HG03060 (cell line): ENCODE data around the gene COA1.
A peak's percentile ranks its signal among the peaks of the same experiment; 100 is the strongest.
"Not testable (repeated sequence)": the region's sequence is repeated elsewhere in the genome, so short reads cannot be mapped to it uniquely, and the experiment has no call there.

ENCODE experiments used
- ATAC-seq: cut with Tn5 transposase; IDR thresholded peaks from one replicate; pipeline ENCODE4 v1.9.1; 2021; ENCODE audit warnings: low read depth, moderate number of reproducible peaks; ENCODE audit not compliant: unreplicated experiment

COA1 gene

GRCh38 chr7:43729214-43729923, at the start of gene COA1:
COA1 (minus strand) TSS chr7:43729523; CDS start chr7:43648614, 80,909 bp downstream.
- peak; percentile 70 for ATAC-seq

- ATAC-seq: not testable (repeated sequence)
These were observed 49.1 kb upstream of the COA1 start for GRCh38 chr7:43778293-43779044.

GRCh38 chr7:43775255-43775654, 45.9 kb upstream of the COA1 start:
- ATAC-seq: not testable (repeated sequence)

GRCh38 chr7:43773268-43773667, 43.9 kb upstream of the COA1 start:
- ATAC-seq: not testable (repeated sequence)

- no peak for ATAC-seq
These were observed 42.2 kb upstream of the COA1 start for GRCh38 chr7:43771573-43771972.

GRCh38 chr7:43771128-43771527, 41.8 kb upstream of the COA1 start:
- ATAC-seq: no peak

GRCh38 chr7:43769791-43770465, 40.6 kb upstream of the COA1 start:
- no peak for ATAC-seq

- no peak for ATAC-seq
These were observed 40.0 kb upstream of the COA1 start for GRCh38 chr7:43769281-43769680.

- no peak for ATAC-seq
These were observed 39.6 kb upstream of the COA1 start for GRCh38 chr7:43768887-43769272.

- ATAC-seq: no peak
These were observed 39.0 kb upstream of the COA1 start for GRCh38 chr7:43768201-43768886.

GRCh38 chr7:43767311-43767710, 38.0 kb upstream of the COA1 start:
- no peak for ATAC-seq

GRCh38 chr7:43766564-43766963, 37.2 kb upstream of the COA1 start:
- no peak for ATAC-seq

- ATAC-seq: no peak
These were observed 35.6 kb upstream of the COA1 start for GRCh38 chr7:43764807-43765491.

- ATAC-seq: no peak
These were observed 34.9 kb upstream of the COA1 start for GRCh38 chr7:43764039-43764761.

GRCh38 chr7:43763183-43763582, 33.9 kb upstream of the COA1 start:
- ATAC-seq: no peak

- no peak for ATAC-seq
These were observed 32.8 kb upstream of the COA1 start for GRCh38 chr7:43761938-43762692.

- no peak for ATAC-seq
These were observed 32.1 kb upstream of the COA1 start for GRCh38 chr7:43761382-43761781.

- no peak for ATAC-seq
These were observed 31.5 kb upstream of the COA1 start for GRCh38 chr7:43760861-43761260.
